B cell (primary cell): Measurements from ENCODE around the gene TRPM8.

ENCODE experiments used
- CTCF ChIP-seq: fragments of 200-600 bp; IDR thresholded peaks from one replicate; pipeline ENCODE4 v1.8.0; 2022; ENCODE audit warnings: antibody characterized with exemption, mild to moderate bottlenecking
- EZH2 ChIP-seq: IDR thresholded peaks from 2 replicates; pipeline ENCODE4 v1.6.1; 2012; ENCODE audit warnings: borderline replicate concordance, low read depth, mild to moderate bottlenecking, moderate library complexity, low read length; ENCODE audit not compliant: insufficient read depth, poor library complexity, severe bottlenecking

- TF ChIP-seq CTCF, result no peak
- no peak for TF ChIP-seq EZH2
Measured at GRCh38 chr2:233994151-233994550, 77.0 kb downstream of the TRPM8 start.
